ENCODE measurements around the gene CDH3.

DNA sequence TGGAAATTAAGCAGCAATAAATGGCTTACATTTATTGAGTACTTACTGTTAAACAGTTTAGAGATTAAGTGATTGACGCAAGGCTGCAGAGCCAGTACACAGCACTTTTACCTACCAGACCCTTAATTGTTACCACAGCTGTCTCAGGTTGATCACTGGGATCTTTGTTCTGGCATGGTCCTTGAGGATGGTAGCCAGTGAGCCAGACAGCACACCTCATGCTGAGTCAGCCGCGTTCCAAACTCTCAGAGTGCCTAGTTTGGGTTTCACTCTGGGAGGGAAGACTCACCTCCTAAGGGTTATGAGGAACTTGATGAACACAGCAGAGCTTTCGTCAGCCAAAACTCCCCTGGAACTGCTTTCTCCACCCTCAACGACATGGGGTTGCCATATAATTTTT, 20.4 kb downstream of the CDH3 start:
- TF ChIP-seq EZH2 (optimal IDR thresholded peaks at IDR 0.05; ENCODE audit: low read depth, low read length) = no peak
- TF ChIP-seq, protein P1, sequence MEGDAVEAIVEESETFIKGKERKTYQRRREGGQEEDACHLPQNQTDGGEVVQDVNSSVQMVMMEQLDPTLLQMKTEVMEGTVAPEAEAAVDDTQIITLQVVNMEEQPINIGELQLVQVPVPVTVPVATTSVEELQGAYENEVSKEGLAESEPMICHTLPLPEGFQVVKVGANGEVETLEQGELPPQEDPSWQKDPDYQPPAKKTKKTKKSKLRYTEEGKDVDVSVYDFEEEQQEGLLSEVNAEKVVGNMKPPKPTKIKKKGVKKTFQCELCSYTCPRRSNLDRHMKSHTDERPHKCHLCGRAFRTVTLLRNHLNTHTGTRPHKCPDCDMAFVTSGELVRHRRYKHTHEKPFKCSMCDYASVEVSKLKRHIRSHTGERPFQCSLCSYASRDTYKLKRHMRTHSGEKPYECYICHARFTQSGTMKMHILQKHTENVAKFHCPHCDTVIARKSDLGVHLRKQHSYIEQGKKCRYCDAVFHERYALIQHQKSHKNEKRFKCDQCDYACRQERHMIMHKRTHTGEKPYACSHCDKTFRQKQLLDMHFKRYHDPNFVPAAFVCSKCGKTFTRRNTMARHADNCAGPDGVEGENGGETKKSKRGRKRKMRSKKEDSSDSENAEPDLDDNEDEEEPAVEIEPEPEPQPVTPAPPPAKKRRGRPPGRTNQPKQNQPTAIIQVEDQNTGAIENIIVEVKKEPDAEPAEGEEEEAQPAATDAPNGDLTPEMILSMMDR (IDR thresholded peaks at IDR 0.05; ENCODE audit: low read length) = no peak

Measured in MM.1S (cell line).